Spleen (tissue), 7 donors: ENCODE results near the gene DUOXA2.
"Not testable (repeated sequence)": the region's sequence is repeated elsewhere in the genome, so short reads cannot be mapped to it uniquely, and the experiment has no call there.

ENCODE experiments used
- POLR2A ChIP-seq, 3 donors: fragments of 450-650 bp; IDR thresholded peaks; one replicate each; pipeline ENCODE4 v1.5.1; 2017; ENCODE audit warnings: antibody characterized with exemption in 3 of 3, mild to moderate bottlenecking in 1 of 3
- POLR2AphosphoS5 ChIP-seq, 3 donors: sonication (generic); formaldehyde crosslinking; IDR thresholded peaks; one replicate each; pipeline ENCODE4 v1.5.1; 2017; ENCODE audit warnings: antibody characterized with exemption in 3 of 3
- TF ChIP-seq, protein P1 (sequence below), 11 experiments: fragments of 200-600 bp in 7 of 11; fragments of 450-650 bp in 4 of 11; sonication (generic) in 4 of 11; IDR thresholded peaks in 8 of 11; conservative IDR thresholded peaks in 3 of 11; 1 replicate in 7 of 11; 2 replicates in 4 of 11; pipeline versions ENCODE4 v1.4.0 to v1.8.0; 2016 to 2021; ENCODE audit warnings: antibody characterized with exemption in 11 of 11, inconsistent platforms in 4 of 11, mild to moderate bottlenecking in 1 of 11
- donor health status: DM: no; HTN: no; CAD: no; lungs with moderate emphysema.
- donor health status: DM: no; HTN: no; CAD: no.
- donor health status: DM: no; HTN: no; CAD: no.

DNA sequence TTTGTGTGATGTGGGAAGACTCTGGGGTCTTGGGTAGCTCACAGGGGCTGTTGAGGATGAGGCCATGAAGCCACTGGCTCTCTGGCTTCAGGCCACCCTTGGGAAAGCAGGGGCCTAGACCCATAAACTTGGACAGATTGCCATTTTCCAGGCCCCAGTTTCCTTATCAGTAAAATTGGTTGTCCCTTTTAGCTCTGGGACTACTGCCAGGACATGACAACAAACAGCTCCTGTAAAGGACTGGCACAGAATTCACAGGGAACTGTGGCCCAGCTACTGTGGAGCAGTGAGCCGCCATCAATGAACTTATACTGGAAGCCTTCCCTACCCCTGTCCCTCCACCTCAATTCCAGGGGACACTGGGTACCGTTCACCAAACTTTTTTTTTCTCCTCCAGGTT lies 36.7 kb upstream of the DUOXA2 start:
- not testable (repeated sequence) for TF ChIP-seq POLR2AphosphoS5, POLR2A (IDR thresholded peaks at IDR 0.05)
- TF ChIP-seq, protein P1, sequence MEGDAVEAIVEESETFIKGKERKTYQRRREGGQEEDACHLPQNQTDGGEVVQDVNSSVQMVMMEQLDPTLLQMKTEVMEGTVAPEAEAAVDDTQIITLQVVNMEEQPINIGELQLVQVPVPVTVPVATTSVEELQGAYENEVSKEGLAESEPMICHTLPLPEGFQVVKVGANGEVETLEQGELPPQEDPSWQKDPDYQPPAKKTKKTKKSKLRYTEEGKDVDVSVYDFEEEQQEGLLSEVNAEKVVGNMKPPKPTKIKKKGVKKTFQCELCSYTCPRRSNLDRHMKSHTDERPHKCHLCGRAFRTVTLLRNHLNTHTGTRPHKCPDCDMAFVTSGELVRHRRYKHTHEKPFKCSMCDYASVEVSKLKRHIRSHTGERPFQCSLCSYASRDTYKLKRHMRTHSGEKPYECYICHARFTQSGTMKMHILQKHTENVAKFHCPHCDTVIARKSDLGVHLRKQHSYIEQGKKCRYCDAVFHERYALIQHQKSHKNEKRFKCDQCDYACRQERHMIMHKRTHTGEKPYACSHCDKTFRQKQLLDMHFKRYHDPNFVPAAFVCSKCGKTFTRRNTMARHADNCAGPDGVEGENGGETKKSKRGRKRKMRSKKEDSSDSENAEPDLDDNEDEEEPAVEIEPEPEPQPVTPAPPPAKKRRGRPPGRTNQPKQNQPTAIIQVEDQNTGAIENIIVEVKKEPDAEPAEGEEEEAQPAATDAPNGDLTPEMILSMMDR (IDR thresholded peaks at IDR 0.05 in 8 of 11, conservative IDR thresholded peaks at IDR 0.05 in 3 of 11): not testable (repeated sequence)
